RKO (cell line): ENCODE results near the gene SLC38A1.
"Not testable (repeated sequence)": the region's sequence is repeated elsewhere in the genome, so short reads cannot be mapped to it uniquely, and the experiment has no call there.

Experiments
- DNase-seq: peaks from one replicate; pipeline ENCODE4 v3.0.0-alpha.2; 2016; ENCODE audit warnings: low spot score

Gene SLC38A1

DNA sequence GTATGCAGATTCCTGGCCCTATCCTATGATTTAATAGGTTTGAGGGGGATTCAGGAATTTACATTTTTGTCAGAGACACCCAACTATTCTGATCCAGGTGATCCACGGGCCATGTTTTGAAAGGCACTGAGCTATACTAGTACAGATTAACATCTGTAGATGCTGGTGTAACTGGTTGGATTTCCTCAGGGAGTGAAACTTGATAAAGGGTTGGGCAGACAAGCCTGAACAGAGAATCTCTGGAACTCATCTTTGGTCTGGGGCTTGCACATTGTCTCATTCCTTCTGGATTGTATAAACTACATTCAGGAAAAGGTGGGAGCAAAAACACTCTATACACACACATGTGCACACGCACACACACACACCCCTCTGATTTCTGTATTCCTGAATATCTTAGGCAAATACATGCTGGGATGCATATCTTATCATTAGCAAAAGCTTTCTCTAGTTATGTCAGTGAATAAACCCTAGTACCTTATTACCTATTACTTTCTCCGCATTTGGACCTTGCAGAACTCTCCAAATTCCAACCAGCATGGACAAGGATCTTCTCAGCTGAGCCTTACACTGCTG, 104.6 kb downstream of the SLC38A1 start:
- no peak for DNase-seq

GRCh38 chr12:46162549-46163076, 106.2 kb downstream of the SLC38A1 start:
- DNase-seq = not testable (repeated sequence)

DNA sequence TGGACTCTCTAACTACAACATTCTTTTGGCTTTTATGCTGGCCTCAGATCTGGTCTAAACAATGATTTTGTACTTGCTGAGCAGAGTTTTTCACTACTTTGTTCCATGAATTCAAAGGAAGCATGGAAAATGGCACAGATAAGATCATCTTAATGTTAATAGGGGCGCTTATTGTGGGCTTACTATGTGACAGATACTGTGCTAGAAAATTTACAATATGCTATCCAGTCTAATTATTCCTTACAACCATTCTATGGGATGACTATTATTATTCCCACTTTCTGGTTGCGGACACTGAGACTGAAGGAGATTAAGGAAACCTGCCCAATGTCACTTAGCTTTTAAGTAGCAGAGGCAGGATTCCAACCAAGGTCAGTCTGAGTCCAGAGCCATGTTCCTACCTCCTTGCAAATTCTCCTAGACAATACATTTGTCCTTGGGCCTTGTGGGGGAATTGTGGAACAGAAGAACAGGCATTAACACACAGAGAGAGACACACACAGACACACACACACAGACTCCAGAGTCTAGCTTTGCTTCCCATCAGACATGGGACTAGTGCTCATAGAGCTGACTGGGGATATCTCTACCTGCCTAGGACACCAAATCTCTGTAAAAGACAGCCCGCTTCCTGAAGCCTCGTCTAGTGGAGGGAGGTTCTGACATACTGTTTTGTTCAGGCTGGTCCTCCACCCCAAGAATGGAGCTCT, 107.7 kb downstream of the SLC38A1 start:
- DNase-seq = no peak

DNA sequence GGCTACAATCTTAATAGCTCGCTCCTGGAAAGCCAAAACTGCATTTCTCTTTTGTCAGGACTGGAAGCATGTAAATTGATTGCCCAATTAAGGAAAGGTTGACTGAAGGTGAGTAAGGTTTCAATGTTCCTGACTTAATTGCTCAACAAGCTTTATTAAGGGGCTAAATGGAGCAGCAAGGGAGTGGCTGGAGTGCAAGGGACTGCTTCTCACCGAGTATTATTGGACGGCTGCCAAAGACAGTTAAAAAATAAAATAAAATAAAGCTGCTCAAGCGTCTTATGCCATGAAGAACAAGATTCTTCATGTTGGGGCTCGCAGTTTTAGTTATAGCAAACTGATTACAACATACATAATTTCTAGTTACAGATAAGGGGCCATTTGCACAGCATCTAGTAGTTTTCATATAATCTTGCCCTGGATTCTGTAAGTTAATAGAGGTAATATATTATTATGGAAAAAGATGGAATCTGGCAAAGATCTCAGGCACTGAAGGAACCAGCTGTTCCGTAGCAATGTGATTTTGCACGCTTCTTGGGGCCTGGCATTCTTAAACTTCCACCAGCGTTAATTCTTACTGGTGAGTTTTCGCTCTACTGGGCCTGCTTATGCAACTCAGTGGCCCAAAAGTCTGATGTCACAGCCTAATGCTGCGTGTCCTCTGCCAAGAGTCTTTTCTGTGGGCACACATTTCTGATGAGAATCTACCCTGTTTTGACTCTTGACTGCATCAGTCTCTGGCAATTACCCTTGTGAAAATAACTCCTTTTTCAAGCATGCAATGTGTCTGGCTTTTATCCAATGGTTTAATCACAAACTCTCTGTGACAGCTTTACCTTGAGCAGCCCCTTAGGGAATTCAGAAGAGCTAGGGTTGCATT, 108.5 kb downstream of the SLC38A1 start:
- no peak for DNase-seq

GRCh38 chr12:46159309-46159901, 109.4 kb downstream of the SLC38A1 start:
- no peak for DNase-seq

DNA sequence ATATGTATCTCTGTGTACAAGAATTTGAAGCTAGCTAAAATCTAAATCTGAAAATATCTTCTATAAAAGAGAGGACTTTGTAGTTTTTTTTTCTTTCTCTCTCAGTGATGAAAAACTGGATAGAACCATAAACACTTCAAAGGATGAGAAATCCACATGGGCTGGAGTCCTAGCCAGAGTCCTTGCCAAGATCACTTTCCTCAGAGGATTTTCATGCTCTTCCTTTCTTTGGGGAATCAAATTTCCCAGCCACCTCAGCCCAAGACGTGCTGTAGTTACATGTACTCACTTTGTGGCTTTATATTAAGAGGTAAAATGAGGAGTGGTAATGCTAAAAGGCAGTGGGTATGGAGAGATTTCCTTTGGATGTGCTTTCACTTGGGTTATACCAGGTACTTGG, 110.3 kb downstream of the SLC38A1 start:
- DNase-seq = no peak

DNA sequence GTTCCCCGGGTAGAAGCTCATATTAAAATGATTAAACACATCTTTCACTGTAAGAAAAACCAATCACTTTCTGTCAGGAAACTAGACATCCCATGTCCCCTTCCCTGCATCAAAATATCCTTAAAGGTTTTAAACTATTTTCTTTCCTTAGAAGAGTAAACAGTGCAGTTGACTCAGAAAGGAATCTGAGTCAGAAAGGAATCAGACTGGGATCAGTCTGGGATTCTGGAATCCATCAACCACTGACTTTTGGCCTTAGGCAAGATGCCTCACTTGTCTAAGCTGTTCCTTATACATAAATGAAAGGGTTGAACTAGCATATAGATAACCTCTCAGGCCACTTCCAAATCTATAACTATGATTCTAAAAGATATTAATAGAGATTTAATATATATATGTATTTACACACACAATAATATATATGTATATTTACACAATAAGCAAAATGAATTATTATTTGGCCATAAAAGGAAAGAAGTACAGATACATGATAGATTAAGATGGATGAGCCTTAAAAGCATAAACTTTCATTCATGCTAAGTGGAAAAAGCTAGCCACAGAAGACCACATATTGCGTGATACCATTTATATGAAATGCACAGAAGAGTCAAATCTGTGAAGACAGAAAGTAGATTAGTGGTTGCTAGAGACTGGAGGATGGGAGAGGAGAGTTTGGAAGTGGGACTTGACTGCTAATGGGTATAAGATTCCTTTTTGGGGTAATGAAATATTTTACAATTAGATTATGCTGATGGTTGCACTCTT, 114.4 kb downstream of the SLC38A1 start:
- peak; percentile 60 for DNase-seq

GRCh38 chr12:46153268-46153872, 115.5 kb downstream of the SLC38A1 start:
- DNase-seq = peak; percentile 72

DNA sequence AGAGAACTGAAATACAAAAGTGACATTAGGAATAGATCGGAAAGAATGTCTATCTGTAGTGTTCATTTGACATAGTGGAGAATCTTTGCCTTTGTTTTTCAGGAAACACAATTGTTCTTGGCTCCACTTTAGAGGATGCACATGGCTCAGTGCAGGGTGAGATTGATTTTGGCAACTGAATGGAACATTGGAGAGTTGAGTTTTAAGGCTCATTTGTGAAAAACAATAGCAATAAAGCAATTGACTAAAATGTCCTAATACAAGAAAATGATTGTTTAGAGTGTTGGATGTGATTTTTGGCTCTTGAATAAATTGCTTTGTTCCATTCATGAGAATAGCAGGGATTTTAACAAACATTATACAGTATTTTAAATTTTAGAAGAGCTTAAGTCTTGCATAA, 116.4 kb downstream of the SLC38A1 start:
- DNase-seq = no peak

DNA sequence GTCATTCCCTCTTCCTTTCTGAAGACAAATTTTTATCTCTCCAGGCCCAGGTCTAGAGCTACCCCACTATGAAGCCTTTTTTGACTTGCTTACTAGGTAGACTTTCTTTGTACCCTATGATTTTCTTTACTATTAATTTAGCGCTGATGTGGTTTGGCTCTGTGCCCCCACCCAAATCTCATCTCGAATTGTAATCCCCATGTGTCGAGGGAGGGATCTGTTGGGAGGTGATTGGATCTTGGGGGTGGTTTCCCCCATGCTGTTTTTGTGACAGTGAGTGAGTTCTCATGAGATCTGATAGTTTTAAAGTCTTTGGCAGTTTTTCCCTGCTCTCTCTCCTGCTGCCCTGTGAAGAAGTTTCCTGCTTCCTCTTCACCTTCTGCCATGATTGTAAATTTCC, 118.1 kb downstream of the SLC38A1 start:
- DNase-seq = no peak

GRCh38 chr12:46149905-46150304, 118.9 kb downstream of the SLC38A1 start:
- DNase-seq = no peak

DNA sequence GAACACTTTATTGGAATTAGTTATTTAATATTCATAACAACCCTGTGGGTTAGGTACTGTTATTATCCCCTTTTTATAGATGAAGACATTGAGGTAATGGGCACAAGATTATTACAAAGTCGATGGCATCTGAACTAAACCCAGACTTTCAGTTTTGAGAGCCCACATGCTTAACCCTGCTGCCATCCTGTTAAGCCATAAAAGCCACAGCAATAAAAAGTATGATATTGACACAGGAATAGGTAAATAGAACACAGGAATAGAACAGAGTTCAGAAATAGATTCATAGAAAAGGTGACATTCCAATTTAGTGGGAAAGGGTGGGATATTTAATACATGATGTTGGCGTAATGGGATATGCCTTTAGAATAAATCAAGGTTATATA, 119.8 kb downstream of the SLC38A1 start:
- no peak for DNase-seq

DNA sequence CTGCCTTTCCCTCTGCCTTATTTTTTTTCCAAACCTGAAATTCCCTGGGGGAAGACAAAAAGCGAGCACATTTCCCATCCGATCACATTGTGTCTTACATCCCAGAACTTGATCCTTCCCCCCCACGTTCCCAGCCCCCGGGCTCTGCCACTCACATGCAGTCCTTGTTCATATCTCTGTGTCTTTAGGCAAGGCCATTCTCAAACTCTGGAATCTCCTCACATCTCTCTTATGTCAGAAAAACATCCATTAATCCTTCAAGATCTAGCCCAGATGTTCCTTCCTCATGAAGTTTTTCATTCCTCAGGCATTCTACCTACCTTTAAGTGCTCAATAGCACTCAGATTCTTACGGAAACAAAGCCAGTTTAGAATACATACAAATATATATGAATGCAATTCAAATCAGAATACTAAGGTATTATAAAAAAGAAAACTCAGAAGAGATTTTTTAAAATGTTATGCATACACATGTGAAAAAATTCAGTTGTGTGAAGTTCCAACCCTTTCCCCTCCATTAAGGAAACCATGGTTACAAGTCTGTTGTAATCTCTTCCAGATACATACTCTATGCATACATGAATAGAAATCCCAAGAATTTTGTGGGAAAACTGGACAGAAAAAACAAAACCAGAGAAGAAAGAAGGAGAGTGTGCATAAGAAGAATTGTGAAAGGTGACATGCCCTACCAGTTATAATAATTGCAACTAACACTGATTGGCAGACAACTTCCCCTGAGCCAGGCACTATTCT, 120.3 kb downstream of the SLC38A1 start:
- DNase-seq = no peak

DNA sequence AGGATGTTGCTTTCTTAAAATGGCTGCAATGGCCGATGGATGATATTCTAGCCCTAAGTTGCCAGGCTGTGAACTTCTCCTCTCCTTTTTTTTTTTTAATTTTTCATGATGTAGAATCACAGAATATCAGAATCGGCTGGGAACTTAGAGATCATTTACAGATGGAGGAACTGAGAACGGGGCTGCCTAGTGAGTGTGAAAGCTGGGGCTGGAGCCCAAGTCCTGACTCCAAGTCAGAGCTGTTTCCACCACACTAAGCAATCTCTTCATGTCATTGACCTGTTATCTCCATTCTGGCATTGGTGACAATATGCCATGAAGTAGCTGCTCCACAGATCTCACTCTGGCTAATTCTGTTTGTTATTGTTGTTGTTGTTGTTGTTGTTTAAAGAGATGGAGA, 121.7 kb downstream of the SLC38A1 start:
- no peak for DNase-seq

DNA sequence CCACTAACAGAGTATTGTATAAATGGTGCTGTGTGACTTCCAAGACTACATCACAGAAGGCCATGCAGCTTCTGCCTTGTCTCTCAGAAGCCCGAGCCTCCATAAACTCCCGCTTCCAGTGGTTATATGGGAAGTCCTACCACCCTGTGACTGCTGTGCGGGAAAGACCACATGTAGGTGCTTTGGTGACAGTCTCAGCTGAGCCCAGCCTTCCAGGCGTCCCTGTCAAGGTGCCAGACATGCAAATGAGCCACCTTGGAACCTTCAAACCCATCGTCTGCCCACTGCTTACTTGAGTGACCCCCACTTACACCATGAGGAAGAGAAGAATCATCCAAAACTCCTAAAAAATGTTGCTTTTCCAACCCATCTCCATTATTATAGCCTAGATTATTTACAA, 123.0 kb downstream of the SLC38A1 start:
- no peak for DNase-seq

- DNase-seq = no peak
Measured at GRCh38 chr12:46144433-46144832, 124.4 kb downstream of the SLC38A1 start.

DNA sequence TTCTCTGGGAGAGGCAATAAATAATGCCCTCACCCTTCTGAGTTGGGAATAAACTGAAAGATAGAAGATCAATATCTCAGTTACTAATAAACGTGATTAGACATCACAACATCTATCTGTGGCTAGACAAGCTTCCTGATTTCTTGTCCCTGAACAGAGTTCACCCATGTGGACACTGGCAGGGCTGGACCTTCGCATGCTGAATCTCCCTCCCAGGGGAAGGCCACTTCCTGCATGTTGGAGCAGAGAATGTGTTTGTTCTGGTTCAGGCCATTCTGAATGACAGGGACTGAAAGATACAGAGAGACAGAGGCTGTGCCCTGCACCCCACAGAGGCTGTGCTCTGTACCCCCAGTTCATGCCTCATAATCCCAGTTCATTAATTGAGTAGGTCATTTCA, 132.6 kb downstream of the SLC38A1 start:
- DNase-seq = no peak

DNA sequence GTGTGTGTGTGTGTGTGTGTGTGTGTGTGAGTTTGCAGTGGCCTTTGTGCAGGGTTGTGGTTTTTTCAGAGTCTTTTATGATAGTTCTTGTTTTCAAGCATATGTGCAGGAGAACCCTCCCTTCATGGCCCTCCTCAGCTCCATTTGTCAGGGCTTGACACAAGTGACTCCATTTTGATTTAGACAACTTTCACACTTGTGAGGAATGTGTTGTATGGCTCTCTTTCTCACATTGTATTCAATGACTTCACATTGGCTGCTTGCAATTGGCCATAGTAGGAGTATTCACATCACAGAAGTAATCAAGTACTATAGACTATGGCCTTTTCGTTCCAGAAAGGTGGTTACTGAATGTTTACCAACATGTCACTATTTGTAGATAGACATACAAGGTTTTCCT, 133.1 kb downstream of the SLC38A1 start:
- no peak for DNase-seq

DNA sequence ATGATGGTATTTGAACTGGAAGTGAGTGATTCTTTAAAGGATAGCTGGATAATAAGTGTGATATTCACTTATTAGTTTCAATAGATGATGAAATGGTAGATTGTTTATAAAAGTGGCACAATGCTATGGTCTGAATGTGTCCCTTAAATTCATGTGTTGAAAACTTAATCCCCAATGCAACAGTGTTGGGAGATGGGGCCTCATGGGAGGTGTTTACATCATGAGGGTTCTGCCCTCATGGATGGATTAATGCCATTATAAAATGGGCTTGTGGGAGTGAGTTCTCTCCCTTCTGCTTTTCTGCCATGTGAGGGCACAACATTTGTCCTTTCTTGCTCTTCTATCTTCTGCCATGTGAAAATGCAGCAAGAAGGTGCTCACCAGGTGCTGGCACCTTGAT, 134.0 kb downstream of the SLC38A1 start:
- DNase-seq = no peak

GRCh38 chr12:46134205-46134811, 134.5 kb downstream of the SLC38A1 start:
- DNase-seq = no peak
